GM23338 (cell line): ENCODE results near the gene PPARD. TPM values are rescaled to one million over a fixed set of nuclear protein-coding genes. Genes with fewer than 3 reads are reported as not detected.

ENCODE experiments used
- ATAC-seq: fragments of 200-7000 bp; cut with Tn5 transposase; 3 replicates; pipeline ENCODE4 v1.9.1; 2020
- DNase-seq: peaks from one replicate; pipeline ENCODE4 v3.0.0-alpha.2; 2015; ENCODE audit warnings: low spot score
- H2AFZ ChIP-seq: fragments of 200-600 bp; sonication (generic); 2 replicates; pipeline ENCODE4 v1.8.0; 2016; ENCODE audit warnings: antibody characterized with exemption, mild to moderate bottlenecking, moderate library complexity
- H3F3A ChIP-seq: fragments of 200-600 bp; sonication (generic); replicated peaks from 2 replicates; pipeline ENCODE4 v1.8.0; 2017; ENCODE audit warnings: antibody characterized with exemption, mixed run types, low read depth
- H3K27ac ChIP-seq: fragments of 200-600 bp; sonication (generic); 2 replicates; pipeline ENCODE4 v1.6.1; 2016; ENCODE audit warnings: low read depth
- H3K27me3 ChIP-seq: fragments of 200-600 bp; sonication (generic); 2 replicates; pipeline ENCODE4 v1.8.0; 2016; ENCODE audit warnings: mild to moderate bottlenecking, mixed run types, moderate library complexity; ENCODE audit not compliant: insufficient read depth
- H3K36me3 ChIP-seq: fragments of 200-600 bp; sonication (generic); 2 replicates; pipeline ENCODE4 v1.8.0; 2016; ENCODE audit warnings: mild to moderate bottlenecking; ENCODE audit not compliant: insufficient read depth
- H3K4me1 ChIP-seq: fragments of 200-600 bp; sonication (generic); 2 replicates; pipeline ENCODE4 v1.8.0; 2016; ENCODE audit warnings: mild to moderate bottlenecking, moderate library complexity; ENCODE audit not compliant: insufficient read depth
- H3K4me2 ChIP-seq: fragments of 200-600 bp; sonication (generic); 2 replicates; pipeline ENCODE4 v1.7.1; 2017; ENCODE audit warnings: mixed run types
- H3K4me3 ChIP-seq: fragments of 200-600 bp; sonication (generic); 2 replicates; pipeline ENCODE4 v1.6.1; 2016; ENCODE audit warnings: mixed run types
- H3K79me2 ChIP-seq: fragments of 200-600 bp; sonication (generic); replicated peaks from 2 replicates; pipeline ENCODE4 v1.8.0; 2017; ENCODE audit warnings: mild to moderate bottlenecking; ENCODE audit not compliant: insufficient read depth
- H3K9me2 ChIP-seq: fragments of 200-600 bp; sonication (generic); 2 replicates; pipeline ENCODE4 v1.8.0; 2017; ENCODE audit not compliant: insufficient read depth
- H4K20me1 ChIP-seq: fragments of 200-600 bp; sonication (generic); replicated peaks from 2 replicates; pipeline ENCODE4 v1.8.0; 2017; ENCODE audit warnings: mild to moderate bottlenecking; ENCODE audit not compliant: insufficient read depth
- H3K27ac Mint-ChIP-seq: 2 replicates; pipeline ENCODE4 v1.8.0; 2020; ENCODE audit warnings: inconsistent platforms, mild to moderate bottlenecking, moderate library complexity, mixed read lengths
- H3K27me3 Mint-ChIP-seq: 3 replicates; pipeline ENCODE4 v1.8.0; 2022; ENCODE audit warnings: low read depth, mild to moderate bottlenecking, moderate library complexity, mixed read lengths, inconsistent platforms; ENCODE audit not compliant: insufficient read depth, poor library complexity
- H3K36me3 Mint-ChIP-seq: 3 replicates; pipeline ENCODE4 v1.8.0; 2021; ENCODE audit warnings: low read depth, mild to moderate bottlenecking, inconsistent platforms, moderate library complexity, mixed read lengths
- H3K4me1 Mint-ChIP-seq: 3 replicates; pipeline ENCODE4 v1.8.0; 2020; ENCODE audit warnings: mild to moderate bottlenecking, inconsistent platforms, mixed read lengths
- H3K4me3 Mint-ChIP-seq: 3 replicates; pipeline ENCODE4 v1.8.0; 2021; ENCODE audit warnings: moderate library complexity, mild to moderate bottlenecking, inconsistent platforms, mixed read lengths
- H3K9me3 Mint-ChIP-seq: 3 replicates; pipeline ENCODE4 v1.8.0; 2020; ENCODE audit warnings: moderate library complexity, mild to moderate bottlenecking, inconsistent platforms, mixed read lengths
- ETS1 ChIP-seq: IDR thresholded peaks from 2 replicates; pipeline ENCODE4 v1.6.1; 2016; ENCODE audit warnings: antibody characterized with exemption
- NANOG ChIP-seq: IDR thresholded peaks from 2 replicates; pipeline ENCODE4 v1.6.1; 2016; ENCODE audit warnings: antibody characterized with exemption, borderline replicate concordance
- REST ChIP-seq: IDR thresholded peaks from one replicate; pipeline ENCODE4 v1.6.1; 2018; ENCODE audit warnings: antibody characterized with exemption; ENCODE audit not compliant: unreplicated experiment
- ZNF331 ChIP-seq: fragments of 250-450 bp; sonication (Bioruptor Pico); IDR thresholded peaks from 2 replicates; pipeline ENCODE4 v1.5.0; 2020; ENCODE audit warnings: low read depth, mild to moderate bottlenecking, moderate library complexity
- polyA plus RNA-seq: library from polyadenylated mRNA; unstranded; fragments of >200 nt; fragmentation: Nextera tagmentation; extraction: Ambion mirVana; gene quantifications from 2 replicates; pipeline ENCODE4 v1.2.1, GENCODE V29; 2016
- total RNA-seq: library from RNA; depleted of rRNA; stranded (reverse); fragments of >200 nt; shearing (Covaris generic); gene quantifications from 2 replicates; pipeline ENCODE4 v1.2.3, GENCODE V29; 2014
- TF ChIP-seq, protein P1 (sequence below): fragments of 250-450 bp; sonication (Bioruptor Pico); IDR thresholded peaks from 2 replicates; pipeline ENCODE4 v1.5.0; 2020; ENCODE audit warnings: mild to moderate bottlenecking, moderate library complexity

The PPARD gene
- total and polyA plus RNA-seq, 2 experiments from 2014 or later = 5.1 to 9.7 TPM

DNA sequence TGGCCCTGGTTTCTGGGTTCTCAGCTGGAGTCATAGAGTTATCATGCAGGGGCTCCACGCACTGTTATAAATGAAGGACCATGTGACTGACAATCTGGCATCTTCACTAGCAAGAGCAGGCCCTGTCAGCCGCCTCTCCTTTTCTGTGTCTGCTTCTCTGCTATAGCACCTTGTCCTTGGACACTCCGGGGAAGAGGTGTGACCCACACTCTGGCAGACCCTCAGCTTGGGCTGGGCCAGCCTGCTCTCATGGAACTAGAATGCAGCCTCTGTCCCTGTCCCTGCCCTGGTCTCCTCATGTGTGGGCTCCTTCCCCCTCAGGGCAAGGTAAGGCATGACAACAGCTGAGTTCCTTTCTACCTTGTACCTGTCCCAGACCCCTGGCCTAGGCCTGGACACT is 98.8 kb downstream of the PPARD start (continued):
- TF ChIP-seq, protein P1, sequence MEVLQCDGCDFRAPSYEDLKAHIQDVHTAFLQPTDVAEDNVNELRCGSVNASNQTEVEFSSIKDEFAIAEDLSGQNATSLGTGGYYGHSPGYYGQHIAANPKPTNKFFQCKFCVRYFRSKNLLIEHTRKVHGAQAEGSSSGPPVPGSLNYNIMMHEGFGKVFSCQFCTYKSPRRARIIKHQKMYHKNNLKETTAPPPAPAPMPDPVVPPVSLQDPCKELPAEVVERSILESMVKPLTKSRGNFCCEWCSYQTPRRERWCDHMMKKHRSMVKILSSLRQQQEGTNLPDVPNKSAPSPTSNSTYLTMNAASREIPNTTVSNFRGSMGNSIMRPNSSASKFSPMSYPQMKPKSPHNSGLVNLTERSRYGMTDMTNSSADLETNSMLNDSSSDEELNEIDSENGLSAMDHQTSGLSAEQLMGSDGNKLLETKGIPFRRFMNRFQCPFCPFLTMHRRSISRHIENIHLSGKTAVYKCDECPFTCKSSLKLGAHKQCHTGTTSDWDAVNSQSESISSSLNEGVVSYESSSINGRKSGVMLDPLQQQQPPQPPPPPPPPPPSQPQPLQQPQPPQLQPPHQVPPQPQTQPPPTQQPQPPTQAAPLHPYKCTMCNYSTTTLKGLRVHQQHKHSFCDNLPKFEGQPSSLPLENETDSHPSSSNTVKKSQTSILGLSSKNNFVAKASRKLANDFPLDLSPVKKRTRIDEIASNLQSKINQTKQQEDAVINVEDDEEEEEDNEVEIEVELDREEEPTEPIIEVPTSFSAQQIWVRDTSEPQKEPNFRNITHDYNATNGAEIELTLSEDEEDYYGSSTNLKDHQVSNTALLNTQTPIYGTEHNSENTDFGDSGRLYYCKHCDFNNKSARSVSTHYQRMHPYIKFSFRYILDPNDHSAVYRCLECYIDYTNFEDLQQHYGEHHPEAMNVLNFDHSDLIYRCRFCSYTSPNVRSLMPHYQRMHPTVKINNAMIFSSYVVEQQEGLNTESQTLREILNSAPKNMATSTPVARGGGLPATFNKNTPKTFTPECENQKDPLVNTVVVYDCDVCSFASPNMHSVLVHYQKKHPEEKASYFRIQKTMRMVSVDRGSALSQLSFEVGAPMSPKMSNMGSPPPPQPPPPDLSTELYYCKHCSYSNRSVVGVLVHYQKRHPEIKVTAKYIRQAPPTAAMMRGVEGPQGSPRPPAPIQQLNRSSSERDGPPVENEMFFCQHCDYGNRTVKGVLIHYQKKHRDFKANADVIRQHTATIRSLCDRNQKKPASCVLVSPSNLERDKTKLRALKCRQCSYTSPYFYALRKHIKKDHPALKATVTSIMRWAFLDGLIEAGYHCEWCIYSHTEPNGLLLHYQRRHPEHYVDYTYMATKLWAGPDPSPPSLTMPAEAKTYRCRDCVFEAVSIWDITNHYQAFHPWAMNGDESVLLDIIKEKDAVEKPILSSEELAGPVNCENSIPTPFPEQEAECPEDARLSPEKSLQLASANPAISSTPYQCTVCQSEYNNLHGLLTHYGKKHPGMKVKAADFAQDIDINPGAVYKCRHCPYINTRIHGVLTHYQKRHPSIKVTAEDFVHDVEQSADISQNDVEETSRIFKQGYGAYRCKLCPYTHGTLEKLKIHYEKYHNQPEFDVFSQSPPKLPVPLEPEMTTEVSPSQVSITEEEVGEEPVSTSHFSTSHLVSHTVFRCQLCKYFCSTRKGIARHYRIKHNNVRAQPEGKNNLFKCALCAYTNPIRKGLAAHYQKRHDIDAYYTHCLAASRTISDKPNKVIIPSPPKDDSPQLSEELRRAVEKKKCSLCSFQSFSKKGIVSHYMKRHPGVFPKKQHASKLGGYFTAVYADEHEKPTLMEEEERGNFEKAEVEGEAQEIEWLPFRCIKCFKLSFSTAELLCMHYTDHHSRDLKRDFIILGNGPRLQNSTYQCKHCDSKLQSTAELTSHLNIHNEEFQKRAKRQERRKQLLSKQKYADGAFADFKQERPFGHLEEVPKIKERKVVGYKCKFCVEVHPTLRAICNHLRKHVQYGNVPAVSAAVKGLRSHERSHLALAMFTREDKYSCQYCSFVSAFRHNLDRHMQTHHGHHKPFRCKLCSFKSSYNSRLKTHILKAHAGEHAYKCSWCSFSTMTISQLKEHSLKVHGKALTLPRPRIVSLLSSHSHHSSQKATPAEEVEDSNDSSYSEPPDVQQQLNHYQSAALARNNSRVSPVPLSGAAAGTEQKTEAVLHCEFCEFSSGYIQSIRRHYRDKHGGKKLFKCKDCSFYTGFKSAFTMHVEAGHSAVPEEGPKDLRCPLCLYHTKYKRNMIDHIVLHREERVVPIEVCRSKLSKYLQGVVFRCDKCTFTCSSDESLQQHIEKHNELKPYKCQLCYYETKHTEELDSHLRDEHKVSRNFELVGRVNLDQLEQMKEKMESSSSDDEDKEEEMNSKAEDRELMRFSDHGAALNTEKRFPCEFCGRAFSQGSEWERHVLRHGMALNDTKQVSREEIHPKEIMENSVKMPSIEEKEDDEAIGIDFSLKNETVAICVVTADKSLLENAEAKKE = no peak

- no peak overlapping the region for H3K4me3 Mint-ChIP-seq
- H3F3A ChIP-seq = no peaks in the 10 kb centered on the region
- TF ChIP-seq ETS1 (no peak), ZNF331 (CRISPR knock-in tag) (no peak), REST (no peak), NANOG (no peak)
- TF ChIP-seq, protein P1 = no peak
Observed at GRCh38 chr6:35441642-35442041, 99.3 kb downstream of the PPARD start.

More at GRCh38 chr6:35441642-35442041, 99.3 kb downstream of the PPARD start:
- no peak overlapping the region for H3K4me3 ChIP-seq
- no peak overlapping the region for H3K4me2 ChIP-seq
- H2AFZ ChIP-seq = no peak overlapping the region
- H3K4me1 Mint-ChIP-seq = no peaks in the 10 kb centered on the region
- H3K9me2 ChIP-seq = no peaks in the 10 kb centered on the region
- no peak overlapping the region for H3K27ac ChIP-seq
- no peak overlapping the region for H3K27ac Mint-ChIP-seq
- no peaks in the 10 kb centered on the region for H3K9me3 Mint-ChIP-seq
- H3K27me3 Mint-ChIP-seq = peaks cover 10% of the 10 kb centered on the region
- DNase-seq (no peak), ATAC-seq (no peak)
- no peaks in the 10 kb centered on the region for H3K79me2 ChIP-seq
- no peaks in the 10 kb centered on the region for H4K20me1 ChIP-seq
- H3K36me3 ChIP-seq = no peaks in the 10 kb centered on the region
- H3K36me3 Mint-ChIP-seq = no peaks in the 10 kb centered on the region
- no peaks in the 10 kb centered on the region for H3K27me3 ChIP-seq
- H3K4me1 ChIP-seq = no peaks in the 10 kb centered on the region
